ENCODE results near the gene PSMD11. TPM values are rescaled to one million over a fixed set of nuclear protein-coding genes. Genes with fewer than 3 reads are reported as not detected.

The PSMD11 gene
- total and polyA plus RNA-seq, 2 of the 13 experiments (the other 11 are each of a cell fraction or from before 2014, with no cell fraction given): 69.8 to 152 TPM

DNA sequence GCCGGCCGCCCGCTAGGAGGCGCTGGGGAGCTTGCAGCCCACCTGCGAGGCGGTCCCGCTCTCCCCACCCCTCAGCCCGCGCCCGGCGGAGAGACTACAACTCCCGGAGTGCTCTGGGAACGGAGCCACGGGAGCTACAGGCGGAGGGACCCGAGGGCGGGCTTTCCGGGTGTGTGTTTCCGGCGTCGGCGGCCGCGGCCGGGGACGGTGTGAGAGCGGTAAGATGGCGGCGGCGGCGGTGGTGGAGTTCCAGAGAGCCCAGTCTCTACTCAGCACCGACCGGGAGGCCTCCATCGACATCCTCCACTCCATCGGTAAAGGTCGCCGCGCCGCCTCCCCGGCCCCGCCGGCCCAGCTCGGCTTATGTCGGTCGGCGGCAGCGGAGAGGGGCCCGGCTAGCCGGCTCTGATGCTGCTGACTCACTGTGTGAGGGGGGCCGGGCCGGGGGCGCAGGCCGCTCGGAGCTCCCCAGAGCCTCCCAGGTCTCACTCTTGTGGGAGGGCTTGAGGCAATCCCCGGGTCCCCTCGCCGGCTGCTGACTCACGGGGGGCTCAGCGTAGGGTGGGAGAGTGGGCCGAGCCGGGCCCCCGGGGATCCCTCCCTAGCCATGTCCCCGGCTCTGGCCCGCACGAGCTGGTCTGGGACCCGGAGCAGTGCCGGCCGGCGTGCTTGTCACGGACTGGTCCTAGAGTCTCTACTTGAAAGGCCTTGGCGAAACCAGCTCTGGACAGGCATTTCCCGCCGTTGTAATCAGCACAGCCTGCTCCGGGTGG, at the start of gene PSMD11 (continued):
- peak; percentile 99 for TF ChIP-seq NFE2L1 (CRISPR knock-in tag; IDR thresholded peaks at IDR 0.05; ENCODE audit: borderline replicate concordance)
- TF ChIP-seq, protein P1, sequence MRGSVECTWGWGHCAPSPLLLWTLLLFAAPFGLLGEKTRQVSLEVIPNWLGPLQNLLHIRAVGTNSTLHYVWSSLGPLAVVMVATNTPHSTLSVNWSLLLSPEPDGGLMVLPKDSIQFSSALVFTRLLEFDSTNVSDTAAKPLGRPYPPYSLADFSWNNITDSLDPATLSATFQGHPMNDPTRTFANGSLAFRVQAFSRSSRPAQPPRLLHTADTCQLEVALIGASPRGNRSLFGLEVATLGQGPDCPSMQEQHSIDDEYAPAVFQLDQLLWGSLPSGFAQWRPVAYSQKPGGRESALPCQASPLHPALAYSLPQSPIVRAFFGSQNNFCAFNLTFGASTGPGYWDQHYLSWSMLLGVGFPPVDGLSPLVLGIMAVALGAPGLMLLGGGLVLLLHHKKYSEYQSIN (CRISPR knock-in tag; IDR thresholded peaks at IDR 0.05; ENCODE audit: borderline replicate concordance): no peak
- TF ChIP-seq XBP1 (CRISPR knock-in tag; IDR thresholded peaks at IDR 0.05): no peak
- TF ChIP-seq, protein P2, sequence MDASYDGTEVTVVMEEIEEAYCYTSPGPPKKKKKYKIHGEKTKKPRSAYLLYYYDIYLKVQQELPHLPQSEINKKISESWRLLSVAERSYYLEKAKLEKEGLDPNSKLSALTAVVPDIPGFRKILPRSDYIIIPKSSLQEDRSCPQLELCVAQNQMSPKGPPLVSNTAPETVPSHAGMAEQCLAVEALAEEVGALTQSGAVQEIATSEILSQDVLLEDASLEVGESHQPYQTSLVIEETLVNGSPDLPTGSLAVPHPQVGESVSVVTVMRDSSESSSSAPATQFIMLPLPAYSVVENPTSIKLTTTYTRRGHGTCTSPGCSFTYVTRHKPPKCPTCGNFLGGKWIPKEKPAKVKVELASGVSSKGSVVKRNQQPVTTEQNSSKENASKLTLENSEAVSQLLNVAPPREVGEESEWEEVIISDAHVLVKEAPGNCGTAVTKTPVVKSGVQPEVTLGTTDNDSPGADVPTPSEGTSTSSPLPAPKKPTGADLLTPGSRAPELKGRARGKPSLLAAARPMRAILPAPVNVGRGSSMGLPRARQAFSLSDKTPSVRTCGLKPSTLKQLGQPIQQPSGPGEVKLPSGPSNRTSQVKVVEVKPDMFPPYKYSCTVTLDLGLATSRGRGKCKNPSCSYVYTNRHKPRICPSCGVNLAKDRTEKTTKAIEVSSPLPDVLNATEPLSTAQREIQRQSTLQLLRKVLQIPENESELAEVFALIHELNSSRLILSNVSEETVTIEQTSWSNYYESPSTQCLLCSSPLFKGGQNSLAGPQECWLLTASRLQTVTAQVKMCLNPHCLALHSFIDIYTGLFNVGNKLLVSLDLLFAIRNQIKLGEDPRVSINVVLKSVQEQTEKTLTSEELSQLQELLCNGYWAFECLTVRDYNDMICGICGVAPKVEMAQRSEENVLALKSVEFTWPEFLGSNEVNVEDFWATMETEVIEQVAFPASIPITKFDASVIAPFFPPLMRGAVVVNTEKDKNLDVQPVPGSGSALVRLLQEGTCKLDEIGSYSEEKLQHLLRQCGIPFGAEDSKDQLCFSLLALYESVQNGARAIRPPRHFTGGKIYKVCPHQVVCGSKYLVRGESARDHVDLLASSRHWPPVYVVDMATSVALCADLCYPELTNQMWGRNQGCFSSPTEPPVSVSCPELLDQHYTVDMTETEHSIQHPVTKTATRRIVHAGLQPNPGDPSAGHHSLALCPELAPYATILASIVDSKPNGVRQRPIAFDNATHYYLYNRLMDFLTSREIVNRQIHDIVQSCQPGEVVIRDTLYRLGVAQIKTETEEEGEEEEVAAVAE (CRISPR knock-in tag; IDR thresholded peaks at IDR 0.05; ENCODE audit: borderline replicate concordance): peak; percentile 55; the same call in 1 of the 2 replicates
- peak; percentile 36 for TF ChIP-seq CEBPG (CRISPR knock-in tag; IDR thresholded peaks at IDR 0.05)
- TF ChIP-seq WIZ (CRISPR knock-in tag; IDR thresholded peaks at IDR 0.05): peak; percentile 83; the same call in 1 of the 2 replicates
- peak; percentile 87 for TF ChIP-seq ZNF816 (CRISPR knock-in tag; IDR thresholded peaks at IDR 0.05; ENCODE audit: borderline replicate concordance)
- no peak for TF ChIP-seq TCF7 (IDR thresholded peaks at IDR 0.05; ENCODE audit: low read depth)
- 0 out of 2 replicates have a peak, but pooled peaks have one; percentile 11 for TF ChIP-seq FOXJ3 (CRISPR knock-in tag; IDR thresholded peaks at IDR 0.05; ENCODE audit: borderline replicate concordance)
- no peak for TF ChIP-seq MTF1 (CRISPR knock-in tag; IDR thresholded peaks at IDR 0.05)
- peak; percentile 78; the same call in 1 of the 2 replicates for TF ChIP-seq ZNF788 (CRISPR knock-in tag; IDR thresholded peaks at IDR 0.05; ENCODE audit: borderline replicate concordance)
- 0 out of 2 replicates have a peak, but pooled peaks have one; percentile 49 for TF ChIP-seq FOXA3 (CRISPR knock-in tag; IDR thresholded peaks at IDR 0.05)
- TF ChIP-seq KDM3A (CRISPR knock-in tag; IDR thresholded peaks at IDR 0.05; ENCODE audit: low read depth): peak; percentile 61; the same call in 1 of the 2 replicates
- peak; percentile 54; the same call in 1 of the 2 replicates for TF ChIP-seq SP5 (CRISPR knock-in tag; IDR thresholded peaks at IDR 0.05; ENCODE audit: borderline replicate concordance, low read depth)
- peak; percentile 43; the same call in 1 of the 2 replicates for TF ChIP-seq GATAD2A (CRISPR knock-in tag; IDR thresholded peaks at IDR 0.05)
- peak; percentile 62 for TF ChIP-seq MED8 (CRISPR knock-in tag; IDR thresholded peaks at IDR 0.05; ENCODE audit: insufficient replicate concordance)
- no peak for TF ChIP-seq ZNF317 (CRISPR knock-in tag; IDR thresholded peaks at IDR 0.05)
- TF ChIP-seq ZSCAN22 (CRISPR knock-in tag; IDR thresholded peaks at IDR 0.05): no peak
- peak; percentile 45 for TF ChIP-seq TBL1XR1 (IDR thresholded peaks at IDR 0.05; ENCODE audit: borderline replicate concordance, low read length, partially characterized antibody)
- TF ChIP-seq MTA1 (CRISPR knock-in tag; IDR thresholded peaks at IDR 0.05; ENCODE audit: borderline replicate concordance): no peak
- 0 out of 2 replicates have a peak, but pooled peaks have one; percentile 35 for TF ChIP-seq ZNF564 (CRISPR knock-in tag; IDR thresholded peaks at IDR 0.05)
- TF ChIP-seq KLF11 (CRISPR knock-in tag; IDR thresholded peaks at IDR 0.05): no peak
- TF ChIP-seq FOXM1 (CRISPR knock-in tag; IDR thresholded peaks at IDR 0.05): no peak
- TF ChIP-seq ISX (CRISPR knock-in tag; conservative IDR thresholded peaks at IDR 0.05): no peak
- TF ChIP-seq, protein P3, sequence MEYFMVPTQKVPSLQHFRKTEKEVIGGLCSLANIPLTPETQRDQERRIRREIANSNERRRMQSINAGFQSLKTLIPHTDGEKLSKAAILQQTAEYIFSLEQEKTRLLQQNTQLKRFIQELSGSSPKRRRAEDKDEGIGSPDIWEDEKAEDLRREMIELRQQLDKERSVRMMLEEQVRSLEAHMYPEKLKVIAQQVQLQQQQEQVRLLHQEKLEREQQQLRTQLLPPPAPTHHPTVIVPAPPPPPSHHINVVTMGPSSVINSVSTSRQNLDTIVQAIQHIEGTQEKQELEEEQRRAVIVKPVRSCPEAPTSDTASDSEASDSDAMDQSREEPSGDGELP (IDR thresholded peaks at IDR 0.05; ENCODE audit: borderline replicate concordance, low read depth): peak; percentile 60; the same call in 1 of the 2 replicates
